OCI-LY3 (cell line): ENCODE measurements around the gene WDSUB1.

Experiments used
- EZH2phosphoT487 ChIP-seq: fragments of 200-600 bp; shearing (Covaris generic); IDR thresholded peaks from 2 replicates; pipeline ENCODE4 v1.6.1; 2018; ENCODE audit warnings: antibody characterized with exemption, mixed run types, low read depth
- TF ChIP-seq, protein P1 (sequence below): fragments of 200-600, 300-600 bp; sonication (generic); IDR thresholded peaks from 2 replicates; pipeline ENCODE4 v1.5.1; 2014; ENCODE audit warnings: antibody characterized with exemption, low read length, low read depth

DNA sequence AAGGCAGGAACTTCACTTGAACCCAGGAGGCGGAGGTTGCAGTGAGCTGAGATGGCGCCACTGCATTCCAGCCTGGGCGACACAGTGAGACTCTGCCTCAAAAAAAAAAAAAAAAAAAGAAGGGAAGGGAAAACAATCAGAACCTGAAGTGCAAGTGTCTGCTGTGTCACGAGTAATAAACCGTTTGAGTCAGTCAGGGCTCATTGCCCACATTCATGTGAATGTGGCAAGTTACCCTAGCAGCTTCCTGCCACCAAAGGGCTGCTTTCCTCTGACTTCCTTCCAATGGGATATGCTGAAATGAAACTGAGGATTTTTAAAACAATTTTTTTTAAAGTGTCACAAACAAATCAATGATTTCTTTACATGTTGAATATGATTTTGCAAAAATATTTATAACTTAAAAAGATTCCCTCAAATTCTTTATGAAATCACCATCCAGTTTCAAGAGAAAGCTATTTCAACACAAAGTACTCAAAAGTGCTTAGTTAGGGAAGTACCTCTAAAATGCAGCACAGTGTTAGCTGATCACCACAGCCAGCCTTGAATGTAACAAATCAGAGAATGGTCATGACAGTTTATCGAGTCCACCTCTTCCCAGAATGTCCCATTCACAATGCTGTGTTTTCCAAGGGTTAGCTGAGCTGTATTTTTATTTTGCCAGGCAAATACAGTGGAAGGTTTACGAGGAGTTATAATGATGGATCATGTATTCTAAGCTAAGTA lies 36.4 kb downstream of the WDSUB1 start:
- TF ChIP-seq, protein P1, sequence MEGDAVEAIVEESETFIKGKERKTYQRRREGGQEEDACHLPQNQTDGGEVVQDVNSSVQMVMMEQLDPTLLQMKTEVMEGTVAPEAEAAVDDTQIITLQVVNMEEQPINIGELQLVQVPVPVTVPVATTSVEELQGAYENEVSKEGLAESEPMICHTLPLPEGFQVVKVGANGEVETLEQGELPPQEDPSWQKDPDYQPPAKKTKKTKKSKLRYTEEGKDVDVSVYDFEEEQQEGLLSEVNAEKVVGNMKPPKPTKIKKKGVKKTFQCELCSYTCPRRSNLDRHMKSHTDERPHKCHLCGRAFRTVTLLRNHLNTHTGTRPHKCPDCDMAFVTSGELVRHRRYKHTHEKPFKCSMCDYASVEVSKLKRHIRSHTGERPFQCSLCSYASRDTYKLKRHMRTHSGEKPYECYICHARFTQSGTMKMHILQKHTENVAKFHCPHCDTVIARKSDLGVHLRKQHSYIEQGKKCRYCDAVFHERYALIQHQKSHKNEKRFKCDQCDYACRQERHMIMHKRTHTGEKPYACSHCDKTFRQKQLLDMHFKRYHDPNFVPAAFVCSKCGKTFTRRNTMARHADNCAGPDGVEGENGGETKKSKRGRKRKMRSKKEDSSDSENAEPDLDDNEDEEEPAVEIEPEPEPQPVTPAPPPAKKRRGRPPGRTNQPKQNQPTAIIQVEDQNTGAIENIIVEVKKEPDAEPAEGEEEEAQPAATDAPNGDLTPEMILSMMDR = no peak
- no peak for TF ChIP-seq EZH2phosphoT487
